Measurements from ENCODE around the gene GFRA1.

The GFRA1 gene

GRCh38 chr10:116115797-116116196 is 157.2 kb downstream of the GFRA1 start:
- H3K4me2 ChIP-seq (ENCODE audit: low read depth, low read length, poor library complexity, severe bottlenecking) = no peak overlapping the region
- H3K9me3 ChIP-seq (ENCODE audit: insufficient read depth, low read length) = no peaks in the 10 kb centered on the region
- H3F3A ChIP-seq (ENCODE audit: insufficient read depth) = no peaks in the 10 kb centered on the region
- H3K9me2 ChIP-seq (replicated peaks; ENCODE audit: insufficient read depth, low read length) = no peaks in the 10 kb centered on the region
- H3K36me3 ChIP-seq (ENCODE audit: low read length) = no peaks in the 10 kb centered on the region
- no peak overlapping the region for H2AFZ ChIP-seq (ENCODE audit: low read depth, low read length, severe bottlenecking)
- H3K27ac ChIP-seq (ENCODE audit: low read depth, low read length) = no peak overlapping the region
- no peak overlapping the region for H3K9ac ChIP-seq (ENCODE audit: low read length)
- H4K20me1 ChIP-seq (ENCODE audit: low read depth, low read length) = no peaks in the 10 kb centered on the region
- H3K79me2 ChIP-seq (ENCODE audit: insufficient read depth, low read length) = no peaks in the 10 kb centered on the region
- no peaks in the 10 kb centered on the region for H3K27me3 ChIP-seq (ENCODE audit: low read length)
- H3K4me3 ChIP-seq (ENCODE audit: insufficient read depth, low read length, poor library complexity, severe bottlenecking) = no peak overlapping the region
- TF ChIP-seq CTCF (IDR thresholded peaks at IDR 0.05; ENCODE audit: insufficient read depth, low read length, poor library complexity, severe bottlenecking) (no peak), EZH2phosphoT487 (conservative IDR thresholded peaks at IDR 0.05; ENCODE audit: low read length) (no peak)

GRCh38 chr10:116115036-116115641 is 157.9 kb downstream of the GFRA1 start:
- H3K27ac ChIP-seq (ENCODE audit: low read depth, low read length) = no peak overlapping the region
- no peak overlapping the region for H3K4me2 ChIP-seq (ENCODE audit: low read depth, low read length, poor library complexity, severe bottlenecking)
- H3K9ac ChIP-seq (ENCODE audit: low read length) = no peak overlapping the region
- H3K36me3 ChIP-seq (ENCODE audit: low read length) = no peaks in the 10 kb centered on the region
- no peaks in the 10 kb centered on the region for H3K27me3 ChIP-seq (ENCODE audit: low read length)
- H3K9me3 ChIP-seq (ENCODE audit: insufficient read depth, low read length) = no peaks in the 10 kb centered on the region
- no peaks in the 10 kb centered on the region for H4K20me1 ChIP-seq (ENCODE audit: low read depth, low read length)
- H3F3A ChIP-seq (ENCODE audit: insufficient read depth) = no peaks in the 10 kb centered on the region
- no peak overlapping the region for H2AFZ ChIP-seq (ENCODE audit: low read depth, low read length, severe bottlenecking)
- no peak for TF ChIP-seq EZH2phosphoT487 (conservative IDR thresholded peaks at IDR 0.05; ENCODE audit: low read length)
- no peak for TF ChIP-seq CTCF (IDR thresholded peaks at IDR 0.05; ENCODE audit: insufficient read depth, low read length, poor library complexity, severe bottlenecking)
- H3K79me2 ChIP-seq (ENCODE audit: insufficient read depth, low read length) = no peaks in the 10 kb centered on the region
- no peak overlapping the region for H3K4me3 ChIP-seq (ENCODE audit: insufficient read depth, low read length, poor library complexity, severe bottlenecking)
- no peaks in the 10 kb centered on the region for H3K9me2 ChIP-seq (replicated peaks; ENCODE audit: insufficient read depth, low read length)

- TF ChIP-seq CTCF (IDR thresholded peaks at IDR 0.05; ENCODE audit: insufficient read depth, low read length, poor library complexity, severe bottlenecking) = no peak
- TF ChIP-seq EZH2phosphoT487 (conservative IDR thresholded peaks at IDR 0.05; ENCODE audit: low read length) = no peak
- H3K9me2 ChIP-seq (replicated peaks; ENCODE audit: insufficient read depth, low read length) = no peaks in the 10 kb centered on the region
- no peak overlapping the region for H3K4me3 ChIP-seq (ENCODE audit: insufficient read depth, low read length, poor library complexity, severe bottlenecking)
- H3K27ac ChIP-seq (ENCODE audit: low read depth, low read length) = no peak overlapping the region
- no peaks in the 10 kb centered on the region for H3F3A ChIP-seq (ENCODE audit: insufficient read depth)
- no peaks in the 10 kb centered on the region for H4K20me1 ChIP-seq (ENCODE audit: low read depth, low read length)
- H3K27me3 ChIP-seq (ENCODE audit: low read length) = no peaks in the 10 kb centered on the region
- H3K4me2 ChIP-seq (ENCODE audit: low read depth, low read length, poor library complexity, severe bottlenecking) = no peak overlapping the region
- no peaks in the 10 kb centered on the region for H3K9me3 ChIP-seq (ENCODE audit: insufficient read depth, low read length)
- H2AFZ ChIP-seq (ENCODE audit: low read depth, low read length, severe bottlenecking) = no peak overlapping the region
- no peaks in the 10 kb centered on the region for H3K79me2 ChIP-seq (ENCODE audit: insufficient read depth, low read length)
- no peaks in the 10 kb centered on the region for H3K36me3 ChIP-seq (ENCODE audit: low read length)
- H3K9ac ChIP-seq (ENCODE audit: low read length) = no peak overlapping the region
Observed at GRCh38 chr10:116113721-116114501, 159.1 kb downstream of the GFRA1 start.
